Prostate gland (tissue), 2 donors: ENCODE data around the gene C1orf167.

Experiments used
- CTCF ChIP-seq, 4 experiments: fragments of 200-600 bp in 2 of 4; fragments of 450-650 bp in 2 of 4; sonication (generic) in 2 of 4; IDR thresholded peaks; 1 replicate in 3 of 4; 2 replicates in 1 of 4; pipeline ENCODE4 v1.5.1; 2016 to 2019; ENCODE audit warnings: antibody characterized with exemption in 4 of 4, mild to moderate bottlenecking in 2 of 4, moderate library complexity in 2 of 4
- POLR2A ChIP-seq: fragments of 450-650 bp; IDR thresholded peaks from one replicate; pipeline ENCODE4 v1.6.1; 2016; ENCODE audit warnings: antibody characterized with exemption, mild to moderate bottlenecking
- POLR2AphosphoS5 ChIP-seq: sonication (generic); formaldehyde crosslinking; IDR thresholded peaks from one replicate; pipeline ENCODE4 v1.6.1; 2017; ENCODE audit warnings: antibody characterized with exemption

GRCh38 chr1:11787251-11787803, 25.3 kb downstream of the C1orf167 start:
- no peak for TF ChIP-seq CTCF (IDR thresholded peaks at IDR 0.05)
- TF ChIP-seq POLR2AphosphoS5, result peak; percentile 69
- peak; percentile 28 for TF ChIP-seq POLR2A
